ENCODE data around the gene TMEM234. TPM values are rescaled to one million over a fixed set of nuclear protein-coding genes. Genes with fewer than 3 reads are reported as not detected.

The TMEM234 gene
- total RNA-seq, 6 donors from 2014 or later: 14.9 to 62.9 (median 21.1) TPM

DNA sequence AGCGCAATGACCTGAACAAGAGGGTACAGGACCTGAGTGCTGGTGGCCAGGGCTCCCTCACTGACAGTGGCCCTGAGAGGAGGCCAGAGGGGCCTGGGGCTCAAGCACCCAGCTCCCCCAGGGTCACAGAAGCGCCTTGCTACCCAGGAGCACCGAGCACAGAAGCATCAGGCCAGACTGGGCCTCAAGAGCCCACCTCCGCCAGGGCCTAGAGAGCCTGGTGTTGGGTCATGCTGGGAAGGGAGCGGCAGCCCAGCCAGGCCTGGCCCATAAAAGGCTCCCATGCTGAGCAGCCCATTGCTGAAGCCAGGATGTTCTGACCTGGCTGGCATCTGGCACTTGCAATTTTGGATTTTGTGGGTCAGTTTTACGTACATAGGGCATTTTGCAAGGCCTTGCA lies 27.2 kb downstream of the TMEM234 start:
- no peak for DNase-seq
- peaks cover 52 to 79% (median 70%) of the 10 kb centered on the region in 4 donors for H3K36me3 ChIP-seq

DNA sequence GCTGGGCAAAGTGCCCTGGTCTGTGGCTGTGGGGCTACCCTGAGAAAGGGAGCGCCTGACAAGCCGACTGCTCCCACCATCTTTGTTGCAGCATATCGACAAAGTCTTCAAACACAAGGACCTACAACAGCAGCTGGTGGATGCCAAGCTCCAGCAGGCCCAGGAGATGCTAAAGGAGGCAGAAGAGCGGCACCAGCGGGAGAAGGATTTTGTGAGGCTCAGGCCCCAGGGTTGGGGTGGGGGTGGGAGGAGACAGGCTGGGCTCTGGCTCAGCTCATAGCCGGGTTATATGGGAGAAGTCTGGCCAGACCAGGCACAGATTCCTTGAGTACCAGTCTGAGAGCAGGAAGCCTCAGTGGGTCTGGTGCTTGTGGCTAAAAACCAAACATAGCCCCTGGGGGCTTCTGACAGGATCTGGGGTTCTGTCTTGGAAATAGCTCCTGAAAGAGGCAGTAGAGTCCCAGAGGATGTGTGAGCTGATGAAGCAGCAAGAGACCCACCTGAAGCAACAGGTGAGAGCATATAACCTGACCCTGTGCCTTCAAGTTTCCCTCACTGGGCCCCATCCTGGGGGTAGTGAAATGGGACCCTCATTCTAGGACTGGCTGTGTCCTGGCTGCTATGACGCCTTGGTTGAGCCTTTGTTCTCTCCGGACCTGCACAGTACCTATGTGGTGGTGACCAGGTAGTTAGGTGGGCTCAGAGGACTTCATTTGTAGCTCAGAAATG lies 29.8 kb downstream of the TMEM234 start:
- H3K36me3 ChIP-seq: peaks cover 75 to 100% (median 94%) of the 10 kb centered on the region in 4 donors
- 89% methylated on average over 8 of the region's 8 CpGs for WGBS, 2 donors

More for the DNA sequence above, 27.2 kb downstream of the TMEM234 start:
- WGBS, 2 donors: 89 to 96% methylated on average over 1 to 6 of the region's 6 CpGs
- Histone ChIP-seq H3K27ac (no peak overlapping the region), H3K9me3 (no peaks in the 10 kb centered on the region), H3K27me3 (no peaks in the 10 kb centered on the region), H3K4me3 (no peak overlapping the region), H3K4me1 (peaks cover 0 to 15% (median 4%) of the 10 kb centered on the region in 4 donors)
- no peak for ATAC-seq (ENCODE audit: low FRiP score in 2 of 2)
- no peak for TF ChIP-seq POLR2AphosphoS5 (IDR thresholded peaks at IDR 0.05)
- TF ChIP-seq, protein P1, sequence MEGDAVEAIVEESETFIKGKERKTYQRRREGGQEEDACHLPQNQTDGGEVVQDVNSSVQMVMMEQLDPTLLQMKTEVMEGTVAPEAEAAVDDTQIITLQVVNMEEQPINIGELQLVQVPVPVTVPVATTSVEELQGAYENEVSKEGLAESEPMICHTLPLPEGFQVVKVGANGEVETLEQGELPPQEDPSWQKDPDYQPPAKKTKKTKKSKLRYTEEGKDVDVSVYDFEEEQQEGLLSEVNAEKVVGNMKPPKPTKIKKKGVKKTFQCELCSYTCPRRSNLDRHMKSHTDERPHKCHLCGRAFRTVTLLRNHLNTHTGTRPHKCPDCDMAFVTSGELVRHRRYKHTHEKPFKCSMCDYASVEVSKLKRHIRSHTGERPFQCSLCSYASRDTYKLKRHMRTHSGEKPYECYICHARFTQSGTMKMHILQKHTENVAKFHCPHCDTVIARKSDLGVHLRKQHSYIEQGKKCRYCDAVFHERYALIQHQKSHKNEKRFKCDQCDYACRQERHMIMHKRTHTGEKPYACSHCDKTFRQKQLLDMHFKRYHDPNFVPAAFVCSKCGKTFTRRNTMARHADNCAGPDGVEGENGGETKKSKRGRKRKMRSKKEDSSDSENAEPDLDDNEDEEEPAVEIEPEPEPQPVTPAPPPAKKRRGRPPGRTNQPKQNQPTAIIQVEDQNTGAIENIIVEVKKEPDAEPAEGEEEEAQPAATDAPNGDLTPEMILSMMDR (IDR thresholded peaks at IDR 0.05): no peak
- TF ChIP-seq POLR2A (IDR thresholded peaks at IDR 0.05): no peak
- TF ChIP-seq EP300 (IDR thresholded peaks at IDR 0.05): no peak

GRCh38 chr1:32187850-32188249 lies 34.3 kb downstream of the TMEM234 start:
- no peaks in the 10 kb centered on the region for H3K9me3 ChIP-seq
- H3K36me3 ChIP-seq: peaks cover 54 to 98% (median 81%) of the 10 kb centered on the region in 4 donors
- WGBS, 2 donors: 98 to 99% methylated on average over 9 of the region's 9 CpGs
- peaks cover 10 to 18% (median 15%) of the 10 kb centered on the region in 4 donors for H3K4me1 ChIP-seq
- TF ChIP-seq POLR2A (IDR thresholded peaks at IDR 0.05) (no peak), EP300 (IDR thresholded peaks at IDR 0.05) (no peak), POLR2AphosphoS5 (IDR thresholded peaks at IDR 0.05) (no peak)
- TF ChIP-seq, protein P1 (IDR thresholded peaks at IDR 0.05): no peak
- ATAC-seq (ENCODE audit: low FRiP score in 2 of 2) (no peak), DNase-seq (no peak)
- H3K4me3 ChIP-seq: no peak overlapping the region
- no peak overlapping the region for H3K27ac ChIP-seq
- no peaks in the 10 kb centered on the region for H3K27me3 ChIP-seq

More for the DNA sequence above, 29.8 kb downstream of the TMEM234 start:
- DNase-seq: no peak
- H3K9me3 ChIP-seq: no peaks in the 10 kb centered on the region
- TF ChIP-seq, protein P1 (IDR thresholded peaks at IDR 0.05): no peak
- TF ChIP-seq POLR2AphosphoS5 (IDR thresholded peaks at IDR 0.05) (no peak), POLR2A (IDR thresholded peaks at IDR 0.05) (no peak), EP300 (IDR thresholded peaks at IDR 0.05) (no peak)
- H3K4me1 ChIP-seq: peaks cover 0 to 9% (median 0%) of the 10 kb centered on the region in 4 donors
- H3K27ac ChIP-seq: no peak overlapping the region
- no peak for ATAC-seq (ENCODE audit: low FRiP score in 2 of 2)
- H3K27me3 ChIP-seq: no peaks in the 10 kb centered on the region
- no peak overlapping the region for H3K4me3 ChIP-seq

GRCh38 chr1:32186491-32186890 lies 35.7 kb downstream of the TMEM234 start:
- Histone ChIP-seq H3K27ac (no peak overlapping the region), H3K4me1 (peaks cover 17 to 32% (median 26%) of the 10 kb centered on the region in 4 donors), H3K9me3 (no peaks in the 10 kb centered on the region), H3K4me3 (no peak overlapping the region), H3K27me3 (no peaks in the 10 kb centered on the region), H3K36me3 (peaks cover 43 to 95% (median 76%) of the 10 kb centered on the region in 4 donors)
- TF ChIP-seq EP300 (IDR thresholded peaks at IDR 0.05) (no peak), POLR2AphosphoS5 (IDR thresholded peaks at IDR 0.05) (no peak), POLR2A (IDR thresholded peaks at IDR 0.05) (no peak)
- TF ChIP-seq, protein P1 (IDR thresholded peaks at IDR 0.05): no peak
- WGBS, 2 donors: 90 to 91% methylated on average over 2 of the region's 2 CpGs
- ATAC-seq (ENCODE audit: low FRiP score in 2 of 2): no peak
- DNase-seq: no peak

All from upper lobe of left lung (tissue), 6 donors.